Brain microvascular endothelial cell (primary cell): ENCODE measurements around the gene NCF4.

ENCODE experiments used
- DNase-seq: peaks from one replicate; pipeline ENCODE4 v3.0.0-alpha.2; 2020
- H3K27ac ChIP-seq: fragments of 250-450 bp; sonication (Bioruptor Pico); 2 replicates; pipeline ENCODE4 v1.5.1; 2020; ENCODE audit warnings: mild to moderate bottlenecking, moderate library complexity
- H3K27me3 ChIP-seq: fragments of 250-450 bp; sonication (Bioruptor Pico); replicated peaks from 2 replicates; pipeline ENCODE4 v1.5.1; 2020; ENCODE audit warnings: mild to moderate bottlenecking
- H3K36me3 ChIP-seq: fragments of 250-450 bp; sonication (Bioruptor Pico); replicated peaks from 2 replicates; pipeline ENCODE4 v1.5.1; 2020; ENCODE audit warnings: mild to moderate bottlenecking
- H3K4me3 ChIP-seq: 2 replicates; pipeline ENCODE4 v1.5.1; 2011; ENCODE audit warnings: low read depth, mild to moderate bottlenecking, control low read depth, low read length, moderate library complexity
- CTCF ChIP-seq: IDR thresholded peaks from 2 replicates; pipeline ENCODE4 v1.5.1; 2011; ENCODE audit warnings: low read depth, mild to moderate bottlenecking, moderate library complexity, low read length, control low read depth, inconsistent platforms; ENCODE audit errors: missing control alignments
- in situ Hi-C: cut with HindIII; loops from 2 replicates; pipeline ENCODE4 v1.10.0; 2017; ENCODE audit warnings: low sequenced_read_pairs, low pct_ligation_motif_present

The NCF4 gene

GRCh38 chr22:36823186-36823839, 37.5 kb upstream of the NCF4 start:
- H3K27ac ChIP-seq: no peak overlapping the region
- TF ChIP-seq CTCF: no peak
- no peak overlapping the region for H3K4me3 ChIP-seq
- peaks cover 14% of the 10 kb centered on the region for H3K27me3 ChIP-seq
- in situ Hi-C loops: no loop called here
- peak; percentile 27 for DNase-seq
- no peaks in the 10 kb centered on the region for H3K36me3 ChIP-seq

- no peak overlapping the region for H3K4me3 ChIP-seq
- peaks cover 7% of the 10 kb centered on the region for H3K27me3 ChIP-seq
- no peak for DNase-seq
- no peak overlapping the region for H3K27ac ChIP-seq
- no peaks in the 10 kb centered on the region for H3K36me3 ChIP-seq
- in situ Hi-C loops: no loop called here
- no peak for TF ChIP-seq CTCF
These were observed 36.2 kb upstream of the NCF4 start for GRCh38 chr22:36824655-36825054.

GRCh38 chr22:36826262-36826661, 34.5 kb upstream of the NCF4 start:
- no peak overlapping the region for H3K4me3 ChIP-seq
- no peaks in the 10 kb centered on the region for H3K27me3 ChIP-seq
- no peaks in the 10 kb centered on the region for H3K36me3 ChIP-seq
- H3K27ac ChIP-seq: no peak overlapping the region
- in situ Hi-C loops: no loop called here
- no peak for TF ChIP-seq CTCF
- DNase-seq: no peak

GRCh38 chr22:36828815-36829214, 32.0 kb upstream of the NCF4 start:
- Histone ChIP-seq H3K4me3 (no peak overlapping the region), H3K27ac (no peak overlapping the region), H3K36me3 (no peaks in the 10 kb centered on the region), H3K27me3 (no peaks in the 10 kb centered on the region)
- no peak for TF ChIP-seq CTCF
- DNase-seq: no peak
- in situ Hi-C loops: no loop called here

GRCh38 chr22:36829370-36830002, 31.3 kb upstream of the NCF4 start:
- H3K4me3 ChIP-seq: no peak overlapping the region
- no peak overlapping the region for H3K27ac ChIP-seq
- in situ Hi-C loops: no loop called here
- peak; percentile 9 for TF ChIP-seq CTCF
- no peaks in the 10 kb centered on the region for H3K36me3 ChIP-seq
- H3K27me3 ChIP-seq: no peaks in the 10 kb centered on the region
- DNase-seq: no peak

GRCh38 chr22:36830601-36831000, 30.2 kb upstream of the NCF4 start:
- DNase-seq: no peak
- Histone ChIP-seq H3K27me3 (no peaks in the 10 kb centered on the region), H3K4me3 (no peak overlapping the region), H3K27ac (no peak overlapping the region), H3K36me3 (no peaks in the 10 kb centered on the region)
- no peak for TF ChIP-seq CTCF
- in situ Hi-C loops: no loop called here
